ENCODE results near the gene PDE6B. TPM values are rescaled to one million over a fixed set of nuclear protein-coding genes. Genes with fewer than 3 reads are reported as not detected.

PDE6B gene
- total and polyA plus RNA-seq, 2 of the 13 experiments (the other 11 are each of a cell fraction or from before 2014, with no cell fraction given) = 0.38 to 0.40 TPM

DNA sequence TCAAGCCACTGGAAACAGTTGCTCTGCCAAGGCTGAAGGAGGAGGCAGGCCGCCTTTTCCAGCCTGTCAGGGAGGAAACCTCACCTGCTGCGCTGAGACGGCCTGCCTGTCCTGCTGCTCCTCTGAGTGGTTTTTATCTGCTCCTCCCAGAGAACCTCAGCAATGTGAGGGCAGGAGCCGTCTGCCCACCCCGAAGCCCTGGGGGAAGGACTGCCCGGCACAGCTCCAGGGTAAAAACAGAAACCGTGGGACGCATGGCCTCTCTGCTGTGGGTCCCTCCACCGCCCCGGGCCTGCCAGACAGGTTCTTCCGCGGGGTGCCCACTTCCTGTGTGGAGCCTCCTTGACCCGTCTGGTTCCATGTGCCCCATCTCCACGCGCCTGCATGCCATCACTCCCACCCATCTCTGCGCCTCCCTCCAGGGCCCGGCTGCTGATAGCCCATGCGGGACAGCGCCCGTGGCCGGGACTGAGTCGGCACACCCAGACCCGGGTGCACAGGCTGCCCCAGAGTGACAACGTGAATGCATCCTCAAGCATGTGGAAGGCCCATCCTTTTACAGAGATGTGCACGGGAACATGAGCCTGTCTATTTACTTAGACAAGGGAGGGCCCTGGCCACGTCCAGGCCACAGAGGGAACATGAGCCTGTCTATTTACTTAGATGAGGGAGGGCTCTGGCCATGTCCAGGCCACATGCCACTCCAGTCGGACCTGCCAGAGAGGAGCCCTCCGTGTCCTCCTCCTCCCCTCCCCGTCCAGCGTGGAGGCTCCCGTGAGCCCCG is 67.6 kb downstream of the PDE6B start (continued):
- TF ChIP-seq NR2F6 (IDR thresholded peaks at IDR 0.05) (no peak), NR2F6 (CRISPR knock-in tag; IDR thresholded peaks at IDR 0.05) (peak; percentile 69), ZNF891 (CRISPR knock-in tag; IDR thresholded peaks at IDR 0.05) (no peak), ZNF792 (CRISPR knock-in tag; IDR thresholded peaks at IDR 0.05) (peak; percentile 27; the same call in 1 of the 2 replicates), HNRNPUL1 (IDR thresholded peaks at IDR 0.05; ENCODE audit: low read depth, low read length) (no peak), ZNF264 (CRISPR knock-in tag; IDR thresholded peaks at IDR 0.05) (peak; percentile 56; the same call in 1 of the 2 replicates), SOX13 (IDR thresholded peaks at IDR 0.05) (no peak), SOX13 (CRISPR knock-in tag; conservative IDR thresholded peaks at IDR 0.05 in 1 of 2, IDR thresholded peaks at IDR 0.05 in 1 of 2) (peak in 1 of 2 experiments; percentile 71; a peak in 1 of 4 replicates), NFKB2 (CRISPR knock-in tag; IDR thresholded peaks at IDR 0.05; ENCODE audit: borderline replicate concordance) (no peak; the same call in 1 of the 2 replicates), ARID5B (CRISPR knock-in tag; IDR thresholded peaks at IDR 0.05) (peak; percentile 91), ZNF775 (CRISPR knock-in tag; IDR thresholded peaks at IDR 0.05; ENCODE audit: borderline replicate concordance) (no peak), BRCA1 (CRISPR knock-in tag; IDR thresholded peaks at IDR 0.05) (no peak), YEATS2 (CRISPR knock-in tag; IDR thresholded peaks at IDR 0.05; ENCODE audit: borderline replicate concordance) (peak; percentile 74; the same call in 1 of the 2 replicates), THAP11 (CRISPR knock-in tag; IDR thresholded peaks at IDR 0.05) (peak; percentile 74), ZNF567 (CRISPR knock-in tag; IDR thresholded peaks at IDR 0.05; ENCODE audit: borderline replicate concordance) (no peak), ELF3 (CRISPR knock-in tag; IDR thresholded peaks at IDR 0.05) (peak; percentile 73), ZBTB1 (CRISPR knock-in tag; IDR thresholded peaks at IDR 0.05; ENCODE audit: borderline replicate concordance) (no peak), MYNN (CRISPR knock-in tag; IDR thresholded peaks at IDR 0.05; ENCODE audit: low read depth) (no peak), MBNL3 (CRISPR knock-in tag; conservative IDR thresholded peaks at IDR 0.05) (no peak)
- TF ChIP-seq, protein P1, sequence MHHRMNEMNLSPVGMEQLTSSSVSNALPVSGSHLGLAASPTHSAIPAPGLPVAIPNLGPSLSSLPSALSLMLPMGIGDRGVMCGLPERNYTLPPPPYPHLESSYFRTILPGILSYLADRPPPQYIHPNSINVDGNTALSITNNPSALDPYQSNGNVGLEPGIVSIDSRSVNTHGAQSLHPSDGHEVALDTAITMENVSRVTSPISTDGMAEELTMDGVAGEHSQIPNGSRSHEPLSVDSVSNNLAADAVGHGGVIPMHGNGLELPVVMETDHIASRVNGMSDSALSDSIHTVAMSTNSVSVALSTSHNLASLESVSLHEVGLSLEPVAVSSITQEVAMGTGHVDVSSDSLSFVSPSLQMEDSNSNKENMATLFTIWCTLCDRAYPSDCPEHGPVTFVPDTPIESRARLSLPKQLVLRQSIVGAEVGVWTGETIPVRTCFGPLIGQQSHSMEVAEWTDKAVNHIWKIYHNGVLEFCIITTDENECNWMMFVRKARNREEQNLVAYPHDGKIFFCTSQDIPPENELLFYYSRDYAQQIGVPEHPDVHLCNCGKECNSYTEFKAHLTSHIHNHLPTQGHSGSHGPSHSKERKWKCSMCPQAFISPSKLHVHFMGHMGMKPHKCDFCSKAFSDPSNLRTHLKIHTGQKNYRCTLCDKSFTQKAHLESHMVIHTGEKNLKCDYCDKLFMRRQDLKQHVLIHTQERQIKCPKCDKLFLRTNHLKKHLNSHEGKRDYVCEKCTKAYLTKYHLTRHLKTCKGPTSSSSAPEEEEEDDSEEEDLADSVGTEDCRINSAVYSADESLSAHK (CRISPR knock-in tag; IDR thresholded peaks at IDR 0.05; ENCODE audit: borderline replicate concordance) = no peak
- TF ChIP-seq, protein P2, sequence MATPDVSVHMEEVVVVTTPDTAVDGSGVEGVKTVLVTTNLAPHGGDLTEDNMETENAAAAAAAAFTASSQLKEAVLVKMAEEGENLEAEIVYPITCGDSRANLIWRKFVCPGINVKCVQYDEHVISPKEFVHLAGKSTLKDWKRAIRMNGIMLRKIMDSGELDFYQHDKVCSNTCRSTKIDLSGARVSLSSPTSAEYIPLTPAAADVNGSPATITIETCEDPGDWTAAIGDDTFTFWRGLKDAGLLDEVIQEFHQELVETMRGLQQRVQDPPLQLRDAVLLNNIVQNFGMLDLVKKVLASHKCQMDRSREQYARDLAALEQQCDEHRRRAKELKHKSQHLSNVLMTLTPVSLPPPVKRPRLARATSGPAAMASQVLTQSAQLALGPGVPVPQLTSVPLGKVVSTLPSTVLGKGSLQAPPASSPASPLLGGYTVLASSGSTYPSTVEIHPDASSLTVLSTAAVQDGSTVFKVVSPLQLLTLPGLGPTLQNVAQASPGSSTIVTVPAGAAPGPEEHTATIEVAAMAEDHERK (CRISPR knock-in tag; IDR thresholded peaks at IDR 0.05; ENCODE audit: low read depth) = no peak
